TTC549 (cell line): ENCODE data around the gene PTPRU.
A peak's percentile ranks its signal among the peaks of the same experiment; 100 is the strongest.

Source experiments
- FAIRE-seq: peaks from 2 replicates; lab custom pipeline; 2012; peaks lifted over from hg19 to GRCh38; lab: Jason Lieb, UNC

PTPRU gene

DNA sequence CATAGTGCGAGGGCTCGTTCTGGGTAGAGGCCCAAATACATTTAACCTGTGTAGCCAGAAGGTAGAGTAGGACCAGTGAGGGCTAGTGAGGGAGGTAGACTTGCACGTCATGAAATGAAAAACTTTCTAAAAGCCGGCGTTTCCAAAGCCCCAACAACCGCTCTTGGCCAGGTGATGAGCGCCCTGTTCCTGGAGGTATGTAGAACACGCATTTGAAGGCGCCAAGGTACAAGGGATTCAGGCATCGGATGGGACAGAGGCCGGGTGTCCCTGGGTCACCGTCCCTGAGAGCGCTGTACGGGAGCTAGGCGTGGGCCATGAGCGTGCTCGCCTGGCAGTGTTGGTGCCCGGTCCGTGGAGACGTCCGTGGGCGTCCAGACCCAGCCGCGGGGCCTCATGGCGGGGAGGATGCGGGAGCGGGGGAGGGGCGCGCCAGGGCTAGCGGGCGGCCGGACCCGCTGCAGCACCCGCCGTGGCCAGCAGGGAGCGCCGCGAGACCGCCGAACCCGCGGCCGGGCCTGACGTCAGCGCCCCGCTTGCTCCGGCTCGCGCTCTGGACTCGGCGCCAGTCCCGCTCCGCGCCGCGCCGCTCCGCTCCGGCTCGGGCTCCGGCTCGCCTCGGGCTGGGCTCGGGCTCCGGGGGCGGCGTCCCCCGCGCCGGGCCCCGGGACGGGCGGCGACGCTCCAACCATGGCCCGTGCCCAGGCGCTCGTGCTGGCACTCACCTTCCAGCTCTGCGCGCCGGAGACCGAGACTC, at the start of gene PTPRU:
TSS of gene PTPRU (plus strand) at position 568 of the 757 bp plus-strand sequence. CDS start at position 691, 123 bp downstream.
- no peak for FAIRE-seq

DNA sequence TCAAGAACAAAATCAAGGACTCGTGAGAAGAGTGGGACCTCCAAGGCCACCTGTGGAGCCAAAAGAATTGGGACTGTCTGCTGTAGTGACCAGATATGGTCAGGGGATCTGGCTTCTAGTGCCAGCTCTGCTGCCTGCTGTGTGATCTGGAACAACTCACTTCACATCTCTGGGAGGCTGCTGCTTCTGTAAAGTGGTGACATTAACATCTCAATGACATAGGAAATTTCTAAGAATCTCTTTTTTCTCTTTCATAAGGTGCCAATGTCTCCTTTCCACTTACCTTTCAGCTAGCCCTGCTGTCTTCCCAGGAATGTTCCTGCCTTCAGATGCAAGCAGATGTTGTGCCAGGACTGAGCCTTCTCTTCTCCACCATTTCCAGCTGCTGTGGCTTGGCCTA, 49.6 kb upstream of the PTPRU start:
- no peak for FAIRE-seq

DNA sequence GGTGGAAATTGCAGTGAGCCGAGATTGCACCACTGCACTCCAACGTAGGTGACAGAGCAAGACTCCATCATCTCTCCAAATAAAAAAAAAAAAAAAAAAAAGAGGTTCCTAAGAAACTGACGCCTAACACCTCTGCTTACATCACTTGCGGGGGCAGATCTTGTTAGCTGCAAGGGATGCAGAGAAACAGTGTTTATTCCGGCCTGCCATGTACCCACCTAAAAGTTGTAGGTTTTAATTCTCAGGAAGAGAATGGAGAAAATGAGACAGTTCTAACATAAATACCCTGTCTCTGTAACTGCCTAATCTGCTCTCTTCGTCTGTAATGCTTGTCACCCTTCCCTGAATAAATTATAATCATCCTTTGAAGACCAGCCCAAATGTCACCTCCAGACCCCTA, 45.6 kb upstream of the PTPRU start:
- no peak for FAIRE-seq

DNA sequence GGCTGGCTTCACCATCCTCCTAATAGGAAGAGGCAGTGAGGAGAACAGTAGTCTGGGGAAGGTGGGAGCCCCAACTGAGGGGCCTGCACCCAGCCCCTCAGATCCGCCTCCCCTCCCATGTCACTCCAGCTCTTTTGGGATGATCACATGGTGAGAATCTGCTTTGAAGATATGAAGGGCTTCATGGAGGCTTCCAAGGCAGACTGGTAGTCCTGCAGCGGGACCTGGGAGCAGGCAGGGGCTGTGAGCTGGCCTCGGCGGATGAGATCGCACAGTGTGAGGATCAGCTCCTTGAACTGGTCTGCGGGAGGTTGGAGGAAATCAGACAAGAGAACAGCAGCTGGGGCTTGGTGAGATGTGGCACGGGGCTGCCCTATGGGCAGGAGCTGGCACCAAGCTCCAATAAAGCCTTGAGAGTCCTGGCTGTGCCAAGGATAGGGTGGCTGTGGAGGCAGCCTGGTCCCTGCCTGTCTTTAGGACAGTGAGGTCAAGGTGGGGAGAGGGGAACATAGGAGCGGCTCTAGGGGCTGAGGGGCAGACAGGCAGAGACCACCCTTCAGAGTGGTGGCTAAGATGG, 42.4 kb upstream of the PTPRU start:
- FAIRE-seq = no peak

DNA sequence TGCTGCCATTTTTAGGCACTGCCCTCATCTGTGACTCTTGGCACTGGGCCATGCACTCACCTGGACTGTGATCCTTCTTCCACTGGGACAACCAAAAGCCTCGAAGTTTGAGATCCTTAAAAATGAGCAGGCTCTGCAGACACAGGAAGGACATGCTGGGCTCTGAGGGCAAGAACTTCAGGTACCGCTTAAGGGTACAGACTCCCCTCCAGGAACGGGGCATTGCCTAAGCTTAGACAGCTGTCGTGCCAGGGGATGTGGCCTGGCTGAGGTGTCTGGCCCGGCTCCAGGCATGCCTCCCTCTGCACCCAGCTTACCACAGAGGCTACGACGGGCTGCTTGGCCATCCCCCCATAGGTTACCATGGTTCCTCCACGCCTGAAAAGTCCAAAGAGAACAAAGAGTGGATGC, 40.4 kb upstream of the PTPRU start:
- FAIRE-seq = no peak

DNA sequence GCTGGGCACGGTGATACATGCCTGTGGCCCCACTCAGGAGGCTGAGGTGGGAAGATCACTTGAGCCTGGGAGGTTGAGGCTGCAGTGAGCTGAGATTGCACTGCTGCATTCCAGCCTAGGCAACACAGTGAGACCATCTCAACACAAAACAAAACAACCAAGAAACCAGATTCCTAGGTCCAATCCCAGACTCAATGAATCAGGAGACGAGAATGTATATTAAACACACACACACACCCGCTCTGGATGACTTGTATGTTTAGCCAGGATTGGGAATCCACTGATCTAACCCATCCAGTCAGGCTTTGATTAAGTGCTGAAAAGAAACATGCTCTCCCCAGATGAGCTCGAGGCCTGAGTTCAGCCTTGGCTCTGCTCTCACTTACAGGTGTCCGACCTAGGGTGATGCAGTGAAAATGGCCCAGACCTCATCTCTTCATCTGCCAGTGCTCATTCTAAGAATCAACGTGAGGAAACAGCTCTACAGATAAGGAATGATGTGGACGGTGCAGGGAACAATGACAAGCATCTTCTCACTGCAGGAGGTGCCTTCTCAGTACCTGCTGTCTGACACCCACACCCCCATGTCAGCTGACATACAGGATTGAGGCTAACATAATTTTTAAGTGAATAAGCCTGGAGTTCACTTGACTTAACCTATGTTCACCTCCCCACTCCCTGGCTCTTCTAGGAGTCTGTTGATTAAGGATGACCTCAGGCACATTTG, 39.3 kb upstream of the PTPRU start:
- FAIRE-seq = no peak

DNA sequence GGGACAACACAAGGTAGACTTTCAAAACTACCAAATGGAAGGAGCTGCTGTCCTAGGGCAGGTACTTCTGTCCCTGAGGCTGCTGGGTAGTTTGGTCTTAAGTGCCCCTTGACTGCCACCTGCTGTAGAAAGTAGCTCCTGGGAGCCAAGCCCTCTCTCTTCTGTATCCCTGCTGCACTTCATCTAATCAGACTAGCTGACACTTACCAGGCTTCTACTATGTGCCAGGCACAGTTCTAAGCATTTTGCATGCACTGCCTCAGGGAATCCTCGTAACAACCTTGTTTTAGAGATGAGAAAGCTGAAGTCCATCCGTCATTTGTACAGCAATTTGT, 38.8 kb upstream of the PTPRU start:
- no peak for FAIRE-seq

DNA sequence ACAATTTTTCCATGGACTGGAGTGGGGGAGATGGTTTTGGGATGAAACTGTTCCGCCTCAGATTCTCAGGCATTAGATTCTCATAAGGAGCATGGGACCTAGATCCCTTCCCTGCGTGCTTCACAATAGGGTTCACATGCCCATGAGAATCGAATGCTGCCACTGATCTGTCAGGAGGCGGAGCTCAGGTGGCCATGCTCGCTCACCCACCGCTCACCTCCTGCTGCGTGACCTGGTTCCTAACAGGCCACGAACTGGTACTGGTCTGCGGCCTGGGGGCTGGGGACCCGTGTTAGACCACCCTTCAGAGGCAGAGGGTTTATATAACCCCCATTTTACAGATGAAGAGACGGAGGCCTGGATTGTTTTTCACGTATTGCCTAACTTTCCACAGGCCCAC, 38.3 kb upstream of the PTPRU start:
- no peak for FAIRE-seq

DNA sequence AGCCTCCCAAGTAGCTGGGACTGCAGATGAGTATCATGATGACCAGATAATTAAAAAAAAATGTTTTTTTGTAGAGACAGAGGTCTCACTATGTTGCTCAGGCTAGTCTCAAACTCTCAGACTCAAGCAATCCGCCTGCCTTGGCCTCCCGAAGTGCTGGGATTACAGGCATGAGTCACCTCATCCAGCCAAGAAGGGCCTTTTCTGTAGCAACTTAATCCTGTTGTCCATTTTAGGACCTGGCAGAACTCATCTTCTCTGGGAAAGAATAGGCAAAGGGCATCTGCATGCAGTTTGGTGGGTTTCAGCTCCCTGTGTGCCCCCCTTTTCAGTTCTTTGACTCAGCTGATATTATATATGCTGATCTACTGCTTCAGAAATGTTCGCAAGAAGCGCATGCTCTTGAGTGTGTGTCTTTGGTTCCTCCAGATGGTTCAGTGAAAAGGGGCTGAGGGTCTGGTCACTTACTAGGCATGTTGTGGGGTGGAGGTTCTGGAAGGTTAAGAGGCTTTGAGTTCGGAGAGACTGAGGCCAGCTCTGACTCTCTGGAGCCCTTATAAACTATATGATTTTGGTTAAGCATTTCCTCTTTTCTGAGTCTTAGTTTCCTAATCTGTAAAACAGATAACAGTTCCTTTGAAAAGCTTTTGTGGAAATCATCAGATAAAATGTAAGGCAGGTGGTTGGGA, 35.3 kb upstream of the PTPRU start:
- no peak for FAIRE-seq

DNA sequence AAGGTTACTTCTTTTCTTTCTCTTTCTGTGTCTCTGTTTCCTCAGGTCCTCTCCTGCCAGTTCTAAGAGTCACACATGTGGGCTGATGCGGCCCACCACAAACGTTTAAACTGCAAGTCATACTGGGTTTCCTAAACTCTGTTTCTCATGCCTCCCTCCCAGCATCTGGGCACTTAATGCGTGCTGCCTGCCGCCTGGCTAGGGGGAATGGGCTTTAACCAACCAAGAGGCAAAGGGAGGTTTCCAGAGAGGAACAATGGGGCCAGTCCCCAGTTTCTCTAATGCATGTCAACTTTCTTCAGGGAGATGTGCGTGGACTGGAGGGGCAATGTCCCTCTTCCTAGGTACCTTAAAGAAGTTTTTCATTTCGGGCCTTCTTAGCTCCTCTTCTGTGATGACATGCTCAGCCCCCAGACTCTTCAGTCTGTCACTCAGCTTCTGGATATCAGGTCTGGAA, 34.7 kb upstream of the PTPRU start:
- no peak for FAIRE-seq

DNA sequence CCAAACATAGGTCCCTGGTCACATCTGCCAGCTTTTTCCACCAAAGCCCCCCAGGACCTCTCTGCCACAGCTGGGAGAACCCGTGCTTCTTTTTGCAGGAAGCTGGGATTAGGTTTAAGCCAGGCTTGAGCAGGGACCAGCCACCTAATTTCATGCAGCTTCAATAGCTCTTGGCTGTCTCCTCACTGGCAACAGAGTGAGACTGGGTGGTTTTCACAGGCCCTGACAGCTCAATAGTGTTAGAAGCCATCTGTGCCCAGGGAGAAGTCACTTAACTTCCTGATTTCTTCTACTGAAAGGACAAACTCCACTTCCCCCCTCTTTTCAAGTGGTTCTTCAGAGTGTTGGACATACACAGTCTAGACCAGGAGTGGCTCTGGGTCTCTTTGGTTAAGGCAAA, 34.3 kb upstream of the PTPRU start:
- no peak for FAIRE-seq

DNA sequence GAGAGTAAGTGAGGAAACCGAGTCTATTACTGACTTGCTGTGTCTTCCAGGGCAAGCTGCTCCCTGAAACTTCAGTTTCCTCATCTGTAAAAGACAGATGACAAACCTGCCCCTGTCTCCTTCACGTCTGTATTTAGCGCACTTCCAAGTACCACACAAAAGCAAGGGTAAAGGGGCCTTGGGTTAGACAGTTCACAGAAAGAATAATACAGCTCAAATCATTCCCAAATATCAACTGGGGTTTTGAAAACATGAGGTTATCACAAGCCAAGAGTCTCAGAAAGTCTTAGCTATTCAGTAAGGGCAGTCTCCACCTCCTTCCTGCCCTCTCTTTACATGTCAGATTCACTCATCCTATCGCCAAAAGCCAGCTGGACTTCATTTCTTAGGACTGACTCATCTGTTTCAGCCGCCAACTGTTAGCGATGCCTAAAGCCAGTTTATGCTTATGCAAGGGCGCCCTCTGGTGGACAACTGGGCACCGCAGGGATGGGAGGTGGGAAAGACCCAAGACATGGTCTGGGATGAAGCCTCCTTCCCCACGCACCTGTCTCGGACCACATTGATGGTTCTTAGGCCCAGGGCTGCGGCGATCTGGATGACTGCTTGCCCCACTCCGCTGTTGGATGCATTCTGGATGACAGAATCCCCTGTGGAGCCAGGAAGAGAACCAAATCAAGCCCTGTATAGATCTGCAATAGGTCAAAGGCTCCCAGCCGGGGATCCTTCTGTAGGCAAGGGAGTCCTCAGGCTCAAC, 33.6 kb upstream of the PTPRU start:
- peak; percentile 91 for FAIRE-seq

DNA sequence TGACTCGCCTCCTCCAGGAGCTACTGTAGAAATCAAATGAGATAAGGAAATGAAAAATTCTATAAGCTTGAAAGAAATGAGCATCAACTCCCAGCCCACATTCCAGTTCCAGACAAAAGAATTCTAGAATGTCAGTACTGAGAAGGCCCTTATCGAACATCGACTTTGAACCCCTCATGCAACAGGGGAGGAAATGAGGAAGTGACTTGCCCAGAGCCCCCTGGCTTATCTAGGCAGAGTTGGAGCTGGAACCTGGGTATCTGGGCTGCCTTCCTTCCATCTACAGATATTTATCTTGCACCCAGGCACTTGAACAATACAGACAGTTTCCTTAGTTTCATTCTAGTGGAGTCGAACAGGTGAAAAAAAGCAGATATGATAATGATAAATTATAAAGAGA, 27.9 kb upstream of the PTPRU start:
- FAIRE-seq = no peak

DNA sequence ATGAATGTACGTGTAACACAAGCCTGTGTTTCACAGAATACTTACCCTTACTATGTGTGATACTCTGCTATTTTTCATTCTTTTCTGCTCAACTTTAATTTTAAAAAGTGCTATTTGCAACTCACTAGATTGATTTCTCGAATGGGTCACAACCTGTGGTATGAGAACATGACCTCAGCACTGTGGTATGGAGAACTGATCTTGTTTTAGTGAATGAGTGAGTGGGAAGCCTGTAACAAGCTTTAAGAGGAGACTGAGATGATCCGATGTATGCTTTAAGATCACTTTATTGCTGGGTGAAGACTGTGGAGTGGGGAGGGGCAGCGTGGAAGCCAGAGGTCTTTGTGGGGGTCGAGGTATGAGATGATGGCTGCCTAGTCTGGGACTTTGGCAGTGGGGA, 27.1 kb upstream of the PTPRU start:
- no peak for FAIRE-seq

DNA sequence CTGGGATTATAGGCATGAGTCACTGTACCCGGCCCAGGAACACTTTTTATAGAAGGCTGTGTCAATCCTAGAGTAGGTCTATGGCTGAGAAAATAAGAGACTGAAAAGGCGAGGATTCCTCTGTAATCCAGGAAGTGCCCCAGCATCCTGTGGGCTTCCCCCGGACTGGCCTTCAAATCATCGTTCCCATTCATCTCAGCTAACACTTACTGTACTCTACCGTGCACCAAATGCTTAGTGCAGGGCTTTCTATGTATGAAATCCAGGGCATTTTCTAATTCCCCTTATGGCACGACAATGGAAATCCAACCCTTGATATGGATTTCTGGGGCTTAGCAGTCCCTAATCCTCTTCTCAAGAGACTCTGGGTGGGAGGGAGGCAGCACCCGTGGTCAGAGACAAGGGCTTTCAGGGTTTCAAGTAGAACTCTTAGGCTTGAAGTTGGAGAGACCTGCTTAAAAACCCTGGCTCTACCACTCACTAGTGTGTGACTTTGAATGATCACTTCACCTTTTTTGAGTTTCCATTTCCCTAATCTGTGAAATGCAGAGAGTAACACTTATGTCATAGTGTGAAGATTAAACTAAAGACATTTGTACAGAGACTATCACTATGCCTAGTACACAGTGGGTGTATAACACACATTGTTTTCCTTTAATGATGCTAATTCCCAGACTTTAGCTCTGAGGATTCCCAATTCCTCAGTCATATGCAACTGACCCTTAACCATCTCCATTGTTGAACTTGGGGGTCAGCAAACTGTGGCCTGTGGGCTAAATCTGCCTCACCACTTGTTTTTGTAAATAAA, 25.8 kb upstream of the PTPRU start:
- FAIRE-seq = no peak

DNA sequence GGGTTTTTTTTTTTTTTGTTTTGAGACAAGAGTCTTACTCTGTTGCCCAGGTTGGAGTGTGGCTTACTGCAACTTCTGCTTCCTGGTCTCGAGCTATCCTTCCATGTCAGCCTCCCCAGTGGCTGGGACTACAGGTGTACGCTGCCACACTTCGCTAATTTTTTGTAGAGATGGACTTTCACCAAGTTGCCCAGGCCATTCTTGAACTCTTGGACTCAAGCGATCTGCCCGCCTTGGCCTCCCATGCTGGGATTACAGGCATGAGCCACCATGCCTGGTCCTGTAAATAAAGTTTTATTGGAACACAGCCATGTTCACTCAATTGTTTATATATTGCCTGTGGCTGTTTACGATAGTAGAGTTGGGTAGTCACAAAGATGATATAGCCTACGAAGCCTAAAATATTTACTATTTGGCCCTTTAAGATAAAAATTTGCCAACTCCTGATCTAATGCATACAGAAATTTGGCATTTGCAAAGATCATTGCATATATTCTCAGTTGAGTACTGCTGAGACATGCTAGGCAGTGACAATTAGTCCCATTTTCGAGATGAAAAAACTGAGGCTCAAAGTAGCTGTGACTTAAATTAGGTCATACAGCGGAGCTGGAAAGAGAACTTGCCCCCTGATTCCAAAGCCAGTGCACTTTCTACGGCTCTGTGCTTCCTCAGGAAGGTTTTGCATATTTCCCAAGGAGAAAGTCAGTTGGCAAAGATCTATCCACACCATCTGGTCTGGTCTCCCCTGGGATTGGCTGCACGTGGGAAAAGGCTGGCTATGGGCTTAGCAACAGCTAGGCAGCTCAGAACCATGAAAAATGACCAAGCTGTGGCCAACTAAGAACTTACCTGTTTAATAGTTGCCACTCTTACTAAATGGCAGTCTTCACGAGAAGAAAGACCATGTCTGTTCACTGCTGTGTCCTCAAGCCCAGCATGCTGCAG, 25.0 kb upstream of the PTPRU start:
- no peak for FAIRE-seq

DNA sequence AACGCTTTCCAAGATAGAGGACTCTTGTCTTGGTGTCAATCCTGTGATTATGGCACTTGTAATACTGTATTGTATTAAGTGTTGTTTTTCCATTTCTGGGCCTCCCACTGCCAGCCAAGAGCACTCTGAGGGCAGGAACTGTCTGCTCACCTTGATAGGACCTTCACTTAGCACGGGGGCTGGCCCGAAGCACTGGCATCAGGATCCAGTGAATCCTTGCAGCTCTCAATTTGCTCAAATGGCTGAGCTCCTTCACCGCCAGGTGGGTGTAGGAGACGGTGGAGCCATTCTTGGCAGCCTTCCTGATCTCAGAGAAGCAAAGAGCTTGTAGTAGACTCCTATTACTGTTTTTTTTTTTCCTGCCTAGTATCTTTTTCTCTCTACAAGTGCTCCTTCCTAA, 23.3 kb upstream of the PTPRU start:
- FAIRE-seq = no peak

DNA sequence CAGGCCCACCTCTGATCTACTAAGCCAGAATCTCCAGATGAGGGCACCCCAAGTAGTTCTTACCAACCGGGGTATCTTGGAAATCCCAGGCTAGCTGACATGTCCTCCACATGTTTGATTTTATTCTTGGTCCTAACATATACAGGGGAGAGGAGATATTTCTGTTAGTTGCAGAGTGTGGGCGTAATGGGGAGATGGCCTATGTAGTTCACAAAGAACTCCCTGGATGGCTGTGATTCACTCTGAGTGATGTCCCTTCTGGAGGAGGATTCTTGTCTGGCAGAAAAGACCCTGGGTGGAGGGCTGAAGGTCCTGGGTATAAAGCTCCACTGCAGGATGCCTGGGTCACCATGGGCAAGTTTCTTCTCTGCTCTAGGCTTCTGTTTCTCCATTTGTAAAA, 18.7 kb upstream of the PTPRU start:
- FAIRE-seq = no peak

DNA sequence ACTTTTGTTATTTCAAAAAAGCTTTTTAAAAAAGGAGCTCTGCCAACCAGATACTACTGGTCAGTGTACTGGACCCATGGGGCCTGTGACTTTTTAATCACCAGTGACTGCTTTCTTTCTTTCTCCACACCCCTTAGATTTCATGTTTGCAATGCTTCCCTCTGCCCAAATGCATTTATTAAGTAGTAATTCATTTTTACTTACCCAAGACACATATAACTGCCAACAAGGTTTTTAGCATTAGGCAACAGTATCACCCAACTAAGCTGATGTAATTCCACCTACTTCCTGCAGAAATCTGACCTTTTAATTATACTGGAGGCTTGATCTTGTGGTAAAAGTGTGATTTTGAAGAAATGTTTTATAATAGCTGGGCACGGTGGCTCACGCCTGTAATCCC, 18.1 kb upstream of the PTPRU start:
- FAIRE-seq = no peak

DNA sequence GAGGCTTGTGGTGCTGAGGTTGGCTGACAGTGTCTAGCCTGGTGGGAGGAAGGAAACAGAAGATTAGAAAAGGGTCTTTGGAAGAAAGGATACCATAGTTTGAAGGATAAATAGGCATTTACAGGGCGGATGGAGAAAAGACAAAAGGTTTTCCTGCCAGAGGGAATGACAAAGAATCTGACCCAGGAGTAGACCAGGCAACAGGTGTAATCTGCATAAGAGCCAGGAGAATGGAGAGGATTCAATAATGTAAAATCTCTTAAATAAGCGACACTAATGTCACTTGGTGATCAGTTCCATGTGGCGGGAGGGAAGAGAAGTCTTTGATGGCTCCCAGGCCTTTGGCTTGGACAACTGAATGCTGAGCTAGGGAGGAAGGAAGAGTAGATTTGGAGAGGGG, 15.0 kb upstream of the PTPRU start:
- no peak for FAIRE-seq
